NCI-H128 (cell line): ENCODE data around the gene COL4A2.
"Not testable (repeated sequence)": the region's sequence is repeated elsewhere in the genome, so short reads cannot be mapped to it uniquely, and the experiment has no call there.

Experiments used
- DNase-seq: peaks from one replicate; lab custom pipeline; 2025; ENCODE audit not compliant: unreplicated experiment; lab: John Stamatoyannopoulos, UW

Gene COL4A2

DNA sequence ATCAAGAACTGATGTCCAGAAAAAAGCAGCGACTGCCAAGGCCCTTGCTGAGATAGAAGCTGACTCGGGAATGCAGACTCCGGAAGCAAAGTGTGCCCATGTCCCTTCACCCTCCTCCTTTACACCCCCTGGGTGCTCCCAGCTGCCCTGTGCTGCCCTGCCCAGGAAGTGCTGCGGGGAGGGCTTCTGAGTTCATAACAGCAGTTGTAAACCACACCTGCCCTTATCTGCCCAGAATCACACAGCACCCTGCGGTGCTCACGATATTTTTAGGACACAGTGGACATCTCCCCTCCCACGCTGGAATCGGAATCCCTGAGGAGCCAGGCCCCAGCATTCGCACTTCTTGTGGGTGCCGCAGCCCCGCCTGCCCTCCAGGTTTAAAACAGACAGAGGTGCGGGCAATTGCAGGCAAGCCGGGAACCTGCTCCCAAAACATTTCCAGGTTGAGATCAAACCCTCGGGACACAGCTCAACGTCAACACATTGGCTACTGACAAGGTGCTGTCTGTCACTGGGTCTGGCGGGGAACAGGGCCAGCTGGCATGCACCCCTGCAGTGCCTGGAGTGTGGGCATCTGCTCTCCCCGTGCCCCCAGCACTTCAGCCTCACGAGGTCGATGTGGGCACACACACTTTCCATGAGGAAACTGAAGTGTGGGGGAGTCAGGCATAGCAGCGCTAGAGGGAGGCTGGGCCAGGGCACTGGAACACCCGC is 217.6 kb downstream of the COL4A2 start:
- no peak for DNase-seq

DNA sequence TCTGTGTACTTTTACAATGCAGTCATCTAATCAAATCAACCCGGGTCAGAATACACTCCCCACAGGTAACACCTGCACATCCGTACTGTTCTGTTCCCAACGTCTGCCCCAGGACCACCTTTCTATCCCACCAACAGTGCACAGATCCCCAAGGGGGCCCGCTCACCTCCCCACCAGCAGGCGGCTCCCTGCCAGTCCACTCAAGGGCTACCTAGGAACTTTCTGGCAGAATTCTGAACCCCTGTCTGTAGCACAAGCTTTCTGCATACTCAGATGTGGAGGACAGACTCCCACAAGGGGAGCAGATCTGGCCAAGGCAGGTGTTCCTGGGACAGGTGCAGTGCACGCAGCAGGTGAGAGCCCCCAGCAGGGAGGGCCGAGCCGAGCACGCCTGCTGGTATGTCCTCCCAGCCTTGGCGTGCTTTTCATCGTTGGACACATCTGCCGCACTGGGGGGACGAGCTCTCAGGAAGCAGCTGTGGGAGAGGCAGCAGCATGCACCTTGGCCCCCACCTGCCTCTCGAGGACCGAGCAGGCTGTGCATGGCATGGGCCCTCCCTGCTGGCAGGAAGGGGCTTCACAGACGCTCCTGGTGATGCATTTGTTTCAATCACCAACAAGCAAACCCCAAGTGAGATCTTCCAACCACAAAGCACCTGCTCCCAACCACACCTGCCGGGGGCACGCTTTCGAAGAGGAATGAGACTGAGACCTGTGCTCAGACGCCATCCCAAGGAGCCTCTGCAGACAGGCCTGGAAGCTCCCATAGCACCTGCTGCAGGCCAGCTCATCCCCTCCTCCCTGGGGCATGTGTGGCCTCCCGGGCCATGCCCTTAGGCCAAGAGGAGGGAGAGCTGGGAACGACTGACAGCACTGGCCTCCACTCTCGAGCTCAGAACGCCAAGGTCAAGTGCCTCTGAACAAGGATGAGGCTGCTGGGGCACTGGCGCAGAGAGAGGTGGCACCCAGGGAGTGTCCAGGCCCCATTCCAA is 218.5 kb downstream of the COL4A2 start:
- peak; percentile 57 for DNase-seq

DNA sequence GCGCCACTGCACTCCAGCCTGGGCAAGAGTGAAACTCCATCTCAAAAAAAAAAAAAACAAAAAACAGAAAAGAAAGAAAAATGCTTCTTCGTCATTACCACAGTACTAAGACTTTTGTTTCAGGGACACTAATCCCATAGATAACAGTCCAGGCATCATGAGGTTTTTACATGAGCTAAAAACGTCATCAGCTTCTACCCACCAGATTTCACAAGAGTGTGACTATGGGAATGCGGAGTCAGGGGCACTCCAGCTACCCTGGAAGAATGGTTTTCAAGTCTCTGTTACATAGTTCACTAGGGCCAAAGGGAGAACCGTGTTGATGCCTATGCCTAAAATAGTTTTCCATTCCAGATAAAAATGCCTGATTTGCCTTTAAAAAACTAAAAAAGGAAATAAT is 221.3 kb downstream of the COL4A2 start:
- no peak for DNase-seq

DNA sequence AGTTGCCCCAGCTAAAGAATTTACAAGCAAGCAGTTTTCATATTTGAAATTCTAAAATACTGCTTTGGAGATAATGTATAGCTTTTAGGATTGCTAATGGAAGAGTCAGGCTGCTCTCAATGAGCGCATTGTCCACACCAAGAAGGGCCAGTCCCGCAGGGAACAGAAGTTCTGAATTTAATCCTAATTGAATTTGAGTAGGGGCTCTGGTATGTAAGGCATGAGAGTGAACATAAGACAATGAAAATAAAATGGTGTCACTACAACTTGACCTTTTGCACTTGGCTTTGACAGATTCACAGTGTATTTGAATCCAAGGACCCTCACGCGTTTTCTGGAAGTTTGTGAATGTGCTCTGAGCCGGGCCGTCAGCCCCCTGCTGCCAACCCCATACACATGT is 221.8 kb downstream of the COL4A2 start:
- no peak for DNase-seq

DNA sequence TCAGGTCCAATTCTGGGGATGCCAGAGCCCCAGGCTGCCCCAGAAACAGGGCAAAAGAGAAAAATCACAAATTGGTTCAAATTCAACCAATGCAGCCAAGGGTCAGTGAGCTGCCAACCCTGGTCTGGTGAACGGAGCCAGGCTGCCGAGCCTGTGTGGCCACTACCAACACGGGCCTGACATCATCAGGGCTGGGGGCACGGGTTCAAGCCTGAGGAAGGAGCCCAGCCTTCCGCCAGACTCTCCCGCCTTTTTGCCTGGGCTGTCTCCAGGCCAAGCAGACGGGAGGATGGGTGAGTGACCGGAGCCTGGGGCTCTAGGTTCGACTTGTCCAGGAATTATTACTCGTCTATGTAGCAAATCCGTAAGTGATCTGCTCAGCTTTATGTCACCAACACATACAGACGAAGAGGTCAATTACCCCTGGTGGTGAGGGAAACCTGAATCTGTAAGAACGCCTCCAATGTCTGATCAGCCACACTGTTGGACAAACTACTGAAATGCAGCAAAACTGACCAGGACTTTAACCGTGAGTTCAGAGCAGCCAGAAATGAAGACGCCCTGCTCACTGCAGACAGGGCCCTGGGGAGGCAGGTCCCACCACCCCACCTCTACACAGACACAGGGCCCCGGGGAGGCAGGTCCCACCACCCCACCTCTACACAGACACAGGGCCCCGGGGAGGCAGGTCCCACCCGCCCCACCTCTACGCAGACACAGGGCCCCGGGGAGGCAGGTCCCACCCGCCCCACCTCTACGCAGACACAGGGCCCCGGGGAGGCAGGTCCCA is 222.6 kb downstream of the COL4A2 start:
- DNase-seq, result no peak

DNA sequence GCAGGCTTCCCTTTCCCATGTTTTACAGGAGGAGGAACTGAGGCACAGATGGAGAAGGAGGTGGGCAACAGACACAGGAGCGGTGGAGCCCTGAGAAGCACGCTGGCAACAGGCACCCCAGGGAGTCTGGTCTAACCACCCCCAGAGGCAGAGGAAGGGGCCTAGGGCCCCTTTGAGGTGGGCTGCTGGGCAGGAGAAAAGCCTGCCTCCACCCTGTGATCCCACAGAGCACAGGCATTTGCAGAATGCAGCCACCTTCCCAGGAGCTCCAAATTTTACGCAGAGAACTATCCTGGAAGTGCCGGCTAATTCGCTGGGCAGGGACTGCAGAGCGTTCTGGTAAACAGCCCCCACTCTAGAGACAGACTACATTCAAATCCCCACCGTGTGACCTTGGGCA is 224.0 kb downstream of the COL4A2 start:
- no peak for DNase-seq

DNA sequence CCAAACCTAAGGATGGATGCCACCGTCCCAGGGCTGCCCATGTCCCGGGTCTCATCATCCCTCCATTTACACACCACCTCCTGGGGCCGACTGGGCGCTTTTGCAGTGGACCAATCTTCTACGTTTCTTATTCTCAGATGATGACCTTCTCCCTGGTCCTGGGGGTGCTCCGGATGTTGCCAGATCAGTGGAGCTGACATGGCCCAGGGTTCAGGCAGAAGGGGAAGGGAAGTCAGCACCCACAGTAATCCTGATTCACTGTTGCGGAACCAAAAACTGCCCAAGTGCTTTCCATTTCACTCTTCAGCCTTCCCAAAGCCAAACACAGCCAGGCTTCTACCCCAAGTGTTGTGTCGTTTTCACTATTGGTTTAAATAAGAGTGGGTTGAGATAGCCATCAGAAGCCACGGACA is 224.6 kb downstream of the COL4A2 start:
- no peak for DNase-seq

DNA sequence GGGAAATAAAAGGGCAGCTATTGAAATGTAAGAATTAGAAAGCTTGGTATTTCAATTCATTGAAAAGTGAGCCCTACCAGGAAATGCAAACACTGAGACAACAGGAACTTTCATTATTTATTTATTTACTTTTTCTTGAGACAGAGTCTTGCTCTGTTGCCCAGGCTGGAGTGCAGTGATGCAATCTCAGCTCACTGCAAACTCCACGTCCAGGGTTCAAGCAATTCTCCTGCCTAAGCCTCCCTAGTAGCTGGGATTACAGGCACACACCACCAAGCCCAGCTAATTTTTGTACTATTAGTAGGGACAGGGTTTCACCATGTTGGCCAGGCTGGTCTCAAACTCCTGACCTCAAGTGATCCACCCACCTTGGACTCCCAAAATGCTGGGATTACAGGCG is 225.2 kb downstream of the COL4A2 start:
- not testable (repeated sequence) for DNase-seq

DNA sequence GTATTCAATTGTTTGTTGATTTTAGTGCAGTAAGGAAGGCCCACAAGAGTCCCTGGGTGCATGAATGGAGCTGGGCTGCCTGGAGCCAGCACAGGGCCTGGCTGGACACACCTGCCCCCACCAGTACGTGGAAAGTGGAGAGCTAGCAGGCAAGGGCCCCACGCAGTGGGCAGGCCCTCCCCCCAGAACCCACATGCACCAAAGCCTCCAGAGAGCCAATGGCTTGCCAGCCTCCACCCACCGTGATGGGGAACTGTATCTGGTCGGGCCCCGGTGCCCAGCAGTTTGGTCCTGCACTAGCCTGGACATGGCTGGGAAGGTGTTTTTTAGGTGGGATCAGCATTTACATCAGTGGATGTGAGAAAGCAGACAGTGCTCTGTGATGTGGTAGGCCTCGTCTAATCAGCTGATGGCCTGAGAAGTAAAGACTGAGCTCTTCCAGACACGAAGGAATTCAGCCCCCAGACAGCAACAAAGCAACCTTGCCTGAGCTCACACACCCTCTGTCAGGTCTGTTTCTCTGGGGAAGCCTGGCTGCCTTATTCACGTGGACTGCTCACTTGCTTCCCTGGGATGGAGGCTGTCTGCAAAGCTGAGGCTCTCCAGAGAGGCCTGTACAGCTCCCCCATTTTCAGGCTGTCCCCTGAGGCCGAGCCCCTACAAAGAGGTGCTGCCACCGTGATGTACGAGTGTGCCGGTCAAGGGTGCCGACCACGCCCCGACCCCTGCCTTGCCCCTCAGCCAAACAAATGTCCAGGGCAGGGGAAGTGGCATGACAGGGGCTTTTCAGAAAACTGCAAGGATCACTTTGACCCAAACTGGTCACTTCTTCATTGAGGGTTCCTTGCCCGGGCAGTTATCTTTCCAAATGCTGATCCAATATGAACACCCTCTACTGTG is 226.9 kb downstream of the COL4A2 start:
- DNase-seq, result no peak

DNA sequence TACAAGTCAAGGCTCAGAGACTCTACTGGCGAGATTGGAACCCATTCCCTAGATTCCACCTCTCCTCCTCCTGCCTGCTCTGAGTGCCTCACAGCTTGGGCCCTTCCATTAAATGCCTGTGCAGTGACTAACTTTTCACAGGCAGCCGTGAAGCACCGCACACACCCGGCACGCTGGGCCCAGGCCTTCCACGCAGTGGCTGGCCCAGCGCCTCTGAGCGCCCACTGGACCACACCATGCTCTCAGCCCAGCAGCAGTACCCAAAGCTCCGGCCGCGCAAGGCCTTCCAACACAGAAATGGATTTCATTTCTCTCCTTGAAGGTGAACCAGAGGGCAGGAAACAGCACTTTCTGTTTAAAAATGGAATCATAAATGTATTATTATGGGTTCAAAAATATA is 228.4 kb downstream of the COL4A2 start:
- no peak for DNase-seq

DNA sequence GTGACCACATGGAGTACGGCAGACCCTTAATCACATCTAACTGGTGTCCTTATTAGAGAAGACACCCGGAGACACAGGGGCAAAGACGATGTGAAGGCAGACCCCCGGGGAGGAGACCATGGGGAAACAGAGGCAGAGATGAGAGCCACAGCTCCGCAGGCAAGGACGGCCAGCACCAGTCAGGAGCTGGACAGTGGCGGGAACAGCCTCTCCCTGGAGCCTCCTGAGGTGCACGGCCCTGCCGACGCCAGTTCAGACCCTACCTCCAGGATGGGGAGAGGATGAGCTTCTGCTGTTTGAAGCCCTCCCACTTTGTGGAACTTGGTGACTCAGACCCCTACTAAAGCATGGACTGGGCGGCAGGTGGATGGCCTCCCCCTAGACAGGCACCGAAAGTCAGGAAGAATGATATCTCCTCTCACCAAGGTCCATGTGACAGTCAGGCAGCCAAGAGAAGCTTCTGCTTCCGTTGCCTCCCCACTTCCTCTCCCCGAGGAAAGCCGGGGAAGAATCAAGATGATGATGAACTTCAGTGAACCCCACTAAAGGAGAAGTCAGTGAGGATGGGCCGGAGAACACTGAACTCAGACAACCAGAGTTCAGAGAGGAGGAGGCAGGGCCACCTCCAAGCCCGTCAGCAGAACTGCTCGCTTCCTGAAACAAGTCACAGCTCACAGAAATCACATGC is 229.1 kb downstream of the COL4A2 start:
- DNase-seq, result no peak

DNA sequence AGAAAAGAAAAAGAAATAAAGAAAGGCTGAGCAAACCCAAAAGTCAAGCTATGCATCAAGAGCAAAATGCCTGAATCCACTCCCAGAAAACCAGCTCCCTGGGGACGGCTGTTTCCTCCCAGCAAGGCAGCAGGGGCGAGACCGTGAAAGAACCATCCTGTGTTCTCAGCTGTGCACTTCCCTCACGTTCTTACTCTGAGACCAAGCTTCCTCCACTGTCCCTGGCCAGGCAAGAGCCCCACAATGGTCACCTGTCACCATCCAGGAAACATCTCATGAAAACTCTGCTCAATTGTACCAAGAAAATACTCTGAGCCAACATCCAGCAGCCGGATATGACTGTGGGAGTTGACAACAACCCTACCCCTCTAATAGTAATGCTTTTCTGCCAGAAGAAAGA is 231.5 kb downstream of the COL4A2 start:
- no peak for DNase-seq

DNA sequence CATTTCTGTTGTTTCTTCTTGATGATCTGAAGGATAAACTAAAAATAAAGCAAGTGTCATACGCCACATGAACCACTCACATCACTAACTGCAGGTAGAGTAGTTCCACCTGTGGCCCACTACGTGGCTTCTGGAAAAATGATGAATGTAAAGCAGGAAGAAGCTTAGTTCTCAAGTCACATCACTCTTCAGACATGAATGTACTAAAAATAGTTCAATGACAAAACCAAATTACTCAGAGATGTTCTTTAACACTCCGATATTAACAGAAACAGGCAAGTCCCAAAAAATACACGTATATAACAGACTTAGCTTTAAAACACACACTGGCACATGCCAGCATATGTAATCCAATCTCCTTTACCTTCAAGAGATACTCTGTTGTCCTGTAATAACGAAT is 232.8 kb downstream of the COL4A2 start:
- no peak for DNase-seq

DNA sequence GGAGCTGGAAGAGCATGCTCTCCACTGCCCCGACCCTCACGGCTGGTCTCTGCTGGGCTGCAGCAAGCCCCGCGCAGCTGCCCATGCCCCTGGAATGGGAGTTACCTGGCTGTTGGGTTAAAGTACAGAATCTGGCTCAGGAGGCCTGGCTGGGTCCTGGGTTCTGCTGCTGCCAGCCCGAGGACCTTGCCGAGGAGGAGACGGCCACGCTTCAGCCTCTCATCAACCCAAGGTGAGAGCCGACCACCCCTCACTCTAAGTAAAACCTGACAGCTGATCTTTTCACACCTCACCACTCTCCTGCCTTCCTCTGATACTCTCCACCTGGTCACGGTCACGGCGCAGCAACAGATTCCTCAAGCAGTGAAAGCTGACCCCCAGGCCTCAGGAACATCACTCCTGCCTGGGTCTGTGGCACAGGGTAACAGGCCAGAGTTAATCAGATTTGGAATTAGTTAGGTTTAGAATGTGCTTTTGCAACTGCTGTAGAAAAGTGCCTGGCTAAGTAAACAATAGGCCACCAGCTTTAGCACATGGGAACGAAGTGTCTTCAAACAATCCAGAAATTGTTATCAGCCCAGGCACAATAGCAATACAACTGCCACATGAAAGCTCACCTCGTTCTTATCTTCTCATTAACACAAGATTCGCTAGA is 233.9 kb downstream of the COL4A2 start:
- DNase-seq, result no peak

DNA sequence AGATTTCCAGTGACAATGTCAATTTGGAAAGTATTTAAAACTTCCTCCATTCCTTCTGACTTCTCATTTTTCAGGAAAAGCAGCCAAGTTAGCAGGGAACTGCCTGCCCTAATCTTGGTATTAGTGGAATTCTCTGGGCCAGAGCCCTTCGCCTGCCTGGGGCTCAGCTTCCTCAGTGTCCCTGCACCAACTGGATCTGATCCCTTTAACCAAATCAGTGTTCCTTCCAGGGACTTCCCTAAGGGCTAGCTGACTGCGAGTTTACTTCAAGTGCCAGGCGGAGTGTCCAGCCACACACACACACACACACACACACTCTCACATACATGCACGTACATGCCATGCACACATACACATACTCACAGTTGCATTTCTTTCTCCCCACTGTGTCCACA is 234.4 kb downstream of the COL4A2 start:
- DNase-seq, result no peak

DNA sequence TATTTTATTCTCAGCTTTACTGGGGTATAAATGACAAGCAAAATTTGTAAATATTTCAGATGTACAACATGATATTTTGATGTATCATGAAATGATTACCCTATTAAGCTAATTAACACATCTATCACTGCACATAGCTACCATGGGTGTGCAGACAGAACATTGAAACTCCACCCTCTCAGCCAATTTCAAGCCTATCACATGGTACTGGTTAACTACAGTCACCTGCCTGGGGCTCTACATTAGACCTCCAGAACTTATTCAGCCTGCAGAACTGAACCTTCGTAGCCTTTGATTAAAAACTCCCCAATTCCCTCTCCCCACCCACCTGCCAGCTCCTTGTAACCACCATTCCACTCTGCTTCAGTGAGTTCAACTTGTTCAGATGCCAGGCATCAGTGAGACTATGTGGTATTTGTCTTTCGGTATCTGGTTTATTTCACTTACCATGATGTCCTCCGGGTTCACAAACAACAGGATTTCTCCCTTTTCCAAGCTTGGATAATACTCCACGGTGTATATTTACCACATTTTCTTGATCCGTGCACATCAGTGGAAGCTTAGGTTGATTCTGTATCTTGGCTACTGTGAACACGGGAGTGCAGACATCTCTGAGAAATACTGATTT is 235.2 kb downstream of the COL4A2 start:
- DNase-seq, result no peak

DNA sequence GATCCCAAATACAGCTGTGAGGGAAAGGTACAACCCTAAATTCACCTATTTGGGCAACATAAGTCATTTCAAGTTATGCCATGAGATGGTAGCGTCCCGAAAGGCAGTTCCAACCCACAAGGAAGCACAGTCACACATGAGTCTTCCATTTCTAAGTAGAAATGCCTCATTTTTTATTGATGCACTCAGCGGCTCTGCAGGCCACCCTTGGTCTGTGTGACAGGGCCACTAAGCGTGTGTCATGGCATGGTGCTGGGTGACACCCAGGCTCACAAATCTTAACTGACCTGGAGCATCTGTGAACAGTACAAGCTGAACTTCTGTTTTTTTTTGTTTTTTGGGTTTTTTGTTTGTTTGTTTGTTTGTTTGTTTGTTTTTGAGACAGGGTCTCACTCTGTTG is 239.3 kb downstream of the COL4A2 start:
- no peak for DNase-seq

DNA sequence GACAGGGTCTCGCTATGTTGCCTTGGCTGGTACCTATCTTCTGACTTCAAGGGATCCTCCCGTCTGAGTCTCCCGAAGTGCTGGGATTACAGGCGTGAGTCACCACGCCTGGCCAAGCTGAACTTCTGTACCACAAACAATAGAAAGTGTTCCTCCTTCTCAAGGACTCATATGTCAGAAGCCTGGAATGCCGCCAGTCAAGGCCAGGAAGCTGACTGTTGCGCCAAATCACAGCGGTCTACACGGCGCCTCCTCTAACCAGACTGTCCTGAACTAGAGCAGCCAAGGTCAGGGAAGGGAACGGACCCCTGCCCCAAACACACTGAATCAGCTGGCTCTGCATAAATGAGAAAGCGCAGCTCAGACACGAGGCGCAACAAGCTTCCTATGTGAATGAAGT is 239.8 kb downstream of the COL4A2 start:
- DNase-seq, result no peak
